ENCODE data around the gene GSAP.

The GSAP gene

GRCh38 chr7:77401002-77401401, 15.1 kb downstream of the GSAP start:
- TF ChIP-seq CTCF (IDR thresholded peaks at IDR 0.05; ENCODE audit: poor library complexity, severe bottlenecking): no peak

GRCh38 chr7:77399816-77400215, 16.3 kb downstream of the GSAP start:
- H3K36me3 ChIP-seq (ENCODE audit: low read depth): no peaks in the 10 kb centered on the region
- no peaks in the 10 kb centered on the region for H3K9me3 ChIP-seq (ENCODE audit: severe bottlenecking)
- no peak overlapping the region for H3K27ac ChIP-seq (ENCODE audit: poor library complexity, severe bottlenecking)
- ATAC-seq (ENCODE audit: low read depth): no peak
- no peak for DNase-seq (ENCODE audit: low spot score)
- H3K4me1 ChIP-seq (ENCODE audit: insufficient read depth, poor library complexity, severe bottlenecking): no peaks in the 10 kb centered on the region
- H3K4me3 ChIP-seq (ENCODE audit: severe bottlenecking): no peak overlapping the region
- no peaks in the 10 kb centered on the region for H3K27me3 ChIP-seq (ENCODE audit: insufficient read depth, poor library complexity, severe bottlenecking)
- no peak for TF ChIP-seq CTCF (IDR thresholded peaks at IDR 0.05; ENCODE audit: poor library complexity, severe bottlenecking)

More at GRCh38 chr7:77401002-77401401, 15.1 kb downstream of the GSAP start:
- Histone ChIP-seq H3K4me3 (ENCODE audit: severe bottlenecking) (no peak overlapping the region), H3K27me3 (ENCODE audit: insufficient read depth, poor library complexity, severe bottlenecking) (no peaks in the 10 kb centered on the region), H3K36me3 (ENCODE audit: low read depth) (no peaks in the 10 kb centered on the region), H3K27ac (ENCODE audit: poor library complexity, severe bottlenecking) (no peak overlapping the region), H3K4me1 (ENCODE audit: insufficient read depth, poor library complexity, severe bottlenecking) (no peaks in the 10 kb centered on the region), H3K9me3 (ENCODE audit: severe bottlenecking) (no peaks in the 10 kb centered on the region)
- ATAC-seq (ENCODE audit: low read depth) (no peak), DNase-seq (ENCODE audit: low spot score) (no peak)

GRCh38 chr7:77396894-77397547, 19.1 kb downstream of the GSAP start:
- TF ChIP-seq CTCF (IDR thresholded peaks at IDR 0.05; ENCODE audit: poor library complexity, severe bottlenecking): no peak
- no peak overlapping the region for H3K27ac ChIP-seq (ENCODE audit: poor library complexity, severe bottlenecking)
- DNase-seq (ENCODE audit: low spot score): no peak
- H3K4me1 ChIP-seq (ENCODE audit: insufficient read depth, poor library complexity, severe bottlenecking): peaks cover 17% of the 10 kb centered on the region
- H3K36me3 ChIP-seq (ENCODE audit: low read depth): no peaks in the 10 kb centered on the region; the same call in 1 of the 2 replicates
- no peak for ATAC-seq (ENCODE audit: low read depth)
- H3K9me3 ChIP-seq (ENCODE audit: severe bottlenecking): no peaks in the 10 kb centered on the region
- H3K4me3 ChIP-seq (ENCODE audit: severe bottlenecking): no peak overlapping the region
- H3K27me3 ChIP-seq (ENCODE audit: insufficient read depth, poor library complexity, severe bottlenecking): no peaks in the 10 kb centered on the region

GRCh38 chr7:77395626-77396025, 20.5 kb downstream of the GSAP start:
- no peak for TF ChIP-seq CTCF (IDR thresholded peaks at IDR 0.05; ENCODE audit: poor library complexity, severe bottlenecking)
- no peak for DNase-seq (ENCODE audit: low spot score)
- Histone ChIP-seq H3K4me3 (ENCODE audit: severe bottlenecking) (no peak overlapping the region), H3K36me3 (ENCODE audit: low read depth) (no peaks in the 10 kb centered on the region; the same call in 1 of the 2 replicates), H3K27me3 (ENCODE audit: insufficient read depth, poor library complexity, severe bottlenecking) (no peaks in the 10 kb centered on the region), H3K27ac (ENCODE audit: poor library complexity, severe bottlenecking) (no peak overlapping the region), H3K4me1 (ENCODE audit: insufficient read depth, poor library complexity, severe bottlenecking) (peaks cover 17% of the 10 kb centered on the region), H3K9me3 (ENCODE audit: severe bottlenecking) (no peaks in the 10 kb centered on the region)
- no peak for ATAC-seq (ENCODE audit: low read depth)

GRCh38 chr7:77393954-77394353, 22.2 kb downstream of the GSAP start:
- Histone ChIP-seq H3K4me3 (ENCODE audit: severe bottlenecking) (no peak overlapping the region), H3K9me3 (ENCODE audit: severe bottlenecking) (no peaks in the 10 kb centered on the region), H3K27me3 (ENCODE audit: insufficient read depth, poor library complexity, severe bottlenecking) (no peaks in the 10 kb centered on the region), H3K4me1 (ENCODE audit: insufficient read depth, poor library complexity, severe bottlenecking) (peaks cover 17% of the 10 kb centered on the region), H3K36me3 (ENCODE audit: low read depth) (no peaks in the 10 kb centered on the region; the same call in 1 of the 2 replicates), H3K27ac (ENCODE audit: poor library complexity, severe bottlenecking) (peak overlapping the region; percentile 74)
- ATAC-seq (ENCODE audit: low read depth) (no peak), DNase-seq (ENCODE audit: low spot score) (no peak)
- no peak for TF ChIP-seq CTCF (IDR thresholded peaks at IDR 0.05; ENCODE audit: poor library complexity, severe bottlenecking)

Data from RWPE2 (cell line).